Stomach (tissue), 9 donors: ENCODE data around the gene PLD2. TPM values are rescaled to one million over a fixed set of nuclear protein-coding genes. Genes with fewer than 3 reads are reported as not detected.

Source experiments
- DNase-seq, 2 donors: peaks; one replicate each; pipeline versions ENCODE4 v3.0.0 to v3.0.0-alpha.2; 2013 to 2019
- H3K27ac ChIP-seq, 5 donors: fragments of 200-600 bp in 4 of 5; sonication (generic) in 4 of 5; one replicate each; pipeline ENCODE4 v1.5.1; 2013 to 2019; ENCODE audit warnings: mild to moderate bottlenecking in 1 of 5, moderate library complexity in 1 of 5
- H3K27me3 ChIP-seq, 3 donors: fragments of 200-600 bp; sonication (generic); one replicate each; pipeline ENCODE4 v1.5.1; 2017 to 2019; ENCODE audit warnings: mixed run types in 1 of 3
- H3K36me3 ChIP-seq, 4 donors: fragments of 200-600 bp; sonication (generic); 1 replicate in 3 of 4; 2 replicates in 1 of 4; pipeline ENCODE4 v1.5.1; 2016 to 2019
- H3K4me1 ChIP-seq, 4 donors: fragments of 200-600 bp; sonication (generic); one replicate each; pipeline ENCODE4 v1.5.1; 2016 to 2019
- H3K4me3 ChIP-seq, 4 donors: fragments of 200-600 bp; sonication (generic) in 3 of 4; one replicate each; pipeline ENCODE4 v1.5.1; 2016 to 2019; ENCODE audit warnings: mild to moderate bottlenecking in 1 of 4
- H3K9me3 ChIP-seq, 4 donors: fragments of 200-600 bp; sonication (generic); one replicate each; pipeline ENCODE4 v1.5.1; 2016 to 2019
- CTCF ChIP-seq, 7 experiments: fragments of 450-650 bp in 4 of 7; fragments of 200-600 bp in 3 of 7; sonication (generic) in 3 of 7; IDR thresholded peaks; one replicate each; pipeline ENCODE4 v1.5.1; 2016 to 2019; ENCODE audit warnings: antibody characterized with exemption in 7 of 7, control low read depth in 2 of 7, mild to moderate bottlenecking in 1 of 7
- EP300 ChIP-seq: sonication (generic); formaldehyde crosslinking; IDR thresholded peaks from one replicate; pipeline ENCODE4 v1.6.1; 2017; ENCODE audit warnings: antibody characterized with exemption
- POLR2A ChIP-seq, 4 donors: fragments of 450-650 bp; IDR thresholded peaks; one replicate each; pipeline ENCODE4 v1.6.1; 2016; ENCODE audit warnings: antibody characterized with exemption in 4 of 4, control low read depth in 2 of 4, mild to moderate bottlenecking in 1 of 4, moderate library complexity in 1 of 4
- POLR2AphosphoS5 ChIP-seq, 3 donors: sonication (generic); formaldehyde crosslinking; IDR thresholded peaks; one replicate each; pipeline ENCODE4 v1.6.1; 2016; ENCODE audit warnings: antibody characterized with exemption in 3 of 3
- WGBS, 5 donors: extraction: QIAGEN DNeasy Blood & Tissue Kit in 3 of 5; methylation state at CpG; one replicate each; pipeline versions ENCODE4 v1.1.5 to v1.1.7; 2013 to 2018; 5-methylcytosine and 5-hydroxymethylcytosine counted together
- intact Hi-C: fragments of 100-400 bp; cut with DNase I; formaldehyde crosslinking; loops from one replicate; pipeline ENCODE4 v1.15.1; 2023; ENCODE audit warnings: low total_unique reads
- polyA plus RNA-seq, 3 donors: library from polyadenylated mRNA; stranded (reverse); fragments of 200-250 nt; gene quantifications; one replicate each; pipeline ENCODE4 v1.2.3, GENCODE V29; 2013
- total RNA-seq, 5 donors: library from RNA; depleted of rRNA; stranded (reverse); fragments of >200 nt; gene quantifications; one replicate each; pipeline versions ENCODE4 v1.1.0 to v1.2.3, GENCODE V29; 2014 to 2016
- donor health status: healthy with polysubstance abuse.
- donor health status: Bipolar disorder and iron deficiency.
- donor health status: healthy.

PLD2 gene
- total and polyA plus RNA-seq, 8 donors, result 10.3 to 123 (median 22.7) TPM

- no peaks in the 10 kb centered on the region for H3K27me3 ChIP-seq
- TF ChIP-seq POLR2A (IDR thresholded peaks at IDR 0.05) (no peak), EP300 (no peak), CTCF (IDR thresholded peaks at IDR 0.05) (no peak), POLR2AphosphoS5 (IDR thresholded peaks at IDR 0.05) (no peak)
- intact Hi-C loops, result no loop called here
- H3K4me3 ChIP-seq, result no peak overlapping the region
- H3K9me3 ChIP-seq, result no peaks in the 10 kb centered on the region
- WGBS, 5 donors, result 72 to 85% (median 80%) methylated on average over 9 to 10 of the region's 10 CpGs
- no peak overlapping the region for H3K27ac ChIP-seq
- peaks cover 9 to 82% (median 44%) of the 10 kb centered on the region in 4 donors for H3K4me1 ChIP-seq
- DNase-seq, result no peak
- H3K36me3 ChIP-seq, result peaks cover 0 to 16% (median 4%) of the 10 kb centered on the region in 4 donors
Measured at GRCh38 chr17:4840893-4841242, 33.9 kb downstream of the PLD2 start.

DNA sequence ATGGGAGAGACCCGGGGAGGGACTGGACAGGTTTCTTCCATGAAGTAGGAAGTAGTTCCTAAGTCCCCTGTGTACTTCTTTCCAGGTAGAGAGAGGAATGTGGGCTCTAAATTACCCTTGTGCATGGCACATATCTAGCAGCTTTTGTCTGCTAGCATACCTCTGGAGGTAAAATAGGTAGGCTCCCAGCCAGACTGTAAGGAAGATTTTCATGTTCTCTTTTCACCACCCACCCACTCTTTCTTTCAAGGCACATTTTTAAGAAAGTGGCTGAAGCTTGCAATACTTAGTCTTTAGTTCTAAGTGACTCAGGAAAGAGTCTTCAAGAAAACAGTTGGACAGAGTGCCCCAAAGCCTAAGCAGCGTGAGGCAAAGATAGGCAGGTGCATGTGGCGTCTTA lies 35.4 kb downstream of the PLD2 start:
- TF ChIP-seq POLR2A (IDR thresholded peaks at IDR 0.05) (no peak), CTCF (IDR thresholded peaks at IDR 0.05) (no peak), EP300 (no peak), POLR2AphosphoS5 (IDR thresholded peaks at IDR 0.05) (no peak)
- H3K36me3 ChIP-seq, result peaks cover 0 to 16% (median 4%) of the 10 kb centered on the region in 4 donors
- H3K4me1 ChIP-seq, result peaks cover 9 to 78% (median 37%) of the 10 kb centered on the region in 4 donors
- H3K27ac ChIP-seq, result no peak overlapping the region
- H3K4me3 ChIP-seq, result no peak overlapping the region
- intact Hi-C loops, result no loop called here
- H3K27me3 ChIP-seq, result no peaks in the 10 kb centered on the region
- 89 to 99% (median 92%) methylated on average over 3 of the region's 3 CpGs for WGBS, 5 donors
- DNase-seq, result no peak
- no peaks in the 10 kb centered on the region for H3K9me3 ChIP-seq

DNA sequence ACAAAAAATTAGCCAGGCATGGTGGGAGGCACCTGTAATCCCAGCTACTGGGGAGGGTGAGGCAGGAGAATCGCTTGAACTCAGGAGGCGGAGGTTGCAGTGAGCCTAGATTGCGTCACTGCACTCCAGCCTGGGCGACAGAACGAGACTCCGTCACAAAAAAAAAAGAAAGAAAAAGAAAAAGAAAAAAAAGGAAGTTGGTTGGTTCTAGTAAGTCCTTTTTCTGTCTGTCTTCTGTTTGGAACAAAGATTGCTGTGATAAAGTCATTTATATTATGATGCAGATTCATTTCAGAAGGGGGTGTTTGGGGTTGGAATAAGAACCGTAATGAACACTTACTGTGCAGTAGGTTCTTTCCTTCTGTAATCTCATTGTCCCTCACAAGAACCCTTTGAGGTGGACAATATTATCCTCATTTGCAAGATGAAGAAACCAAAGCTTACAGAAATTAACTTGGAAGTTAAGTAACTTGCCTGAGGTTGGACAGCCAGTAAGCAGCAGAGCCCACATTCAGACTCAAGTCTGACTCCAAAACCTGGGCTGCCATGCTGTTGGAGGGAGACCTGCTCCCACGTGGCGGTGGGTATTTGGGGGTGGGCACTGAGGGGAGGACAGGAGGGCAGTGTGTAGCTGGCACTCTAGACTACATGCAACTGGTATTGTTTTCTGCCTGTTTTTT lies 36.5 kb downstream of the PLD2 start:
- H3K9me3 ChIP-seq, result no peaks in the 10 kb centered on the region
- no peak for DNase-seq
- H3K36me3 ChIP-seq, result peaks cover 0 to 5% (median 2%) of the 10 kb centered on the region in 4 donors
- H3K27ac ChIP-seq, result peak overlapping the region in 2 of 5 donors; percentile 32 to 48
- H3K4me3 ChIP-seq, result no peak overlapping the region
- TF ChIP-seq CTCF (IDR thresholded peaks at IDR 0.05) (no peak), EP300 (no peak), POLR2A (IDR thresholded peaks at IDR 0.05) (no peak), POLR2AphosphoS5 (IDR thresholded peaks at IDR 0.05) (no peak)
- no peaks in the 10 kb centered on the region for H3K27me3 ChIP-seq
- intact Hi-C loops, result no loop called here
- WGBS, 5 donors, result 81 to 88% (median 86%) methylated on average over 9 of the region's 9 CpGs
- H3K4me1 ChIP-seq, result peaks cover 0 to 74% (median 34%) of the 10 kb centered on the region in 4 donors

- H3K36me3 ChIP-seq, result peaks cover 0 to 5% (median 0%) of the 10 kb centered on the region in 4 donors
- TF ChIP-seq CTCF (IDR thresholded peaks at IDR 0.05) (no peak), POLR2A (IDR thresholded peaks at IDR 0.05) (no peak), EP300 (no peak), POLR2AphosphoS5 (IDR thresholded peaks at IDR 0.05) (no peak)
- no peak for DNase-seq
- 82 to 87% (median 86%) methylated on average over 5 of the region's 5 CpGs for WGBS, 5 donors
- H3K27ac ChIP-seq, result peak overlapping the region in 1 of 5 donors; percentile 10
- no peaks in the 10 kb centered on the region for H3K27me3 ChIP-seq
- peaks cover 4 to 74% (median 31%) of the 10 kb centered on the region in 4 donors for H3K4me1 ChIP-seq
- H3K9me3 ChIP-seq, result no peaks in the 10 kb centered on the region
- H3K4me3 ChIP-seq, result no peak overlapping the region
- intact Hi-C loops, result no loop called here
Measured at GRCh38 chr17:4845118-4845517, 38.2 kb downstream of the PLD2 start.
